HG03066 (cell line): ENCODE data around the gene ZNF792.
"Not testable (repeated sequence)": the region's sequence is repeated elsewhere in the genome, so short reads cannot be mapped to it uniquely, and the experiment has no call there.

Source experiments
- ATAC-seq: cut with Tn5 transposase; IDR thresholded peaks from one replicate; pipeline ENCODE4 v1.9.1; 2021; ENCODE audit warnings: low read depth; ENCODE audit not compliant: unreplicated experiment

The ZNF792 gene

GRCh38 chr19:34999498-35000337 is 35.7 kb upstream of the ZNF792 start, which contains the start of gene GRAMD1A:
TSS of gene GRAMD1A (plus strand) at chr19:35000323. CDS start at chr19:35000479, 156 bp downstream.
- peak; percentile 48 for ATAC-seq

DNA sequence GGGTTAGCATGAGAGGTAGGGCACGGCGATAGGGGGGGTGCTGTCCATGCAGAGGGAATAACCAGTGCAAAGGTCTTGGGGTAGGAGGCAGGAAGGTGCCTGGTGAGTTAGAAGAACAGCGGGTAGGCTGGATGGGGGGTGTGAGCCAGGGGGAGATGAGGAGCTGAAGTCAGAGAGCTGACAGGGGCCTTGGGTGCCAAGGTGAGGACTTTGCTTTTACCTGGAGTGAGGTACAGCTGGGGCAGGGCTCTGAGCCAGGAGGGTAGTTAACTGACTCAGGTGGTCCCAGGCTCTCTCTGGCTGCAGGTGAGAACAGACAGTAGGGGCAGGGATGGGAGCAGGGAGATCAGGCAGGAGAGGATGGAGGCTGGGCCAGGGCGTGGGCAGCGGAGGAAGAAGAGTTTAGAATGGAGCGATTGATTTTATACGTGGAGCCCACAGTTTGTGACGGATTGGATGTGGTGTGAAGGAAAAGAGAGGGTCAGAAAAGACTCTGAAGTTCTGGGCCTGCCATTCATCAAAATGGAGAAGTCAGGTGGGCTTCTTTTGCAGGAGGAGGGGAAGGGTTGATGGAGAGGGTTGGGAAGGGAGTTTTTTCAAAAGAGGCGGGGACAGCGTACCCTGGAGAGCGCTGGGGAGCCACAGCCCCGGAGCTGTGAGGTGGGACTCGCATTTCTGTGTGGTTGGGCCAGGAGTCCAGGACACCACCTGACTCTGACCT is 34.9 kb upstream of the ZNF792 start:
- no peak for ATAC-seq

GRCh38 chr19:34998224-34998623 is 34.2 kb upstream of the ZNF792 start:
- not testable (repeated sequence) for ATAC-seq

GRCh38 chr19:34997071-34997617 is 33.1 kb upstream of the ZNF792 start:
- ATAC-seq: no peak

GRCh38 chr19:34995551-34995950 is 31.5 kb upstream of the ZNF792 start:
- no peak for ATAC-seq

DNA sequence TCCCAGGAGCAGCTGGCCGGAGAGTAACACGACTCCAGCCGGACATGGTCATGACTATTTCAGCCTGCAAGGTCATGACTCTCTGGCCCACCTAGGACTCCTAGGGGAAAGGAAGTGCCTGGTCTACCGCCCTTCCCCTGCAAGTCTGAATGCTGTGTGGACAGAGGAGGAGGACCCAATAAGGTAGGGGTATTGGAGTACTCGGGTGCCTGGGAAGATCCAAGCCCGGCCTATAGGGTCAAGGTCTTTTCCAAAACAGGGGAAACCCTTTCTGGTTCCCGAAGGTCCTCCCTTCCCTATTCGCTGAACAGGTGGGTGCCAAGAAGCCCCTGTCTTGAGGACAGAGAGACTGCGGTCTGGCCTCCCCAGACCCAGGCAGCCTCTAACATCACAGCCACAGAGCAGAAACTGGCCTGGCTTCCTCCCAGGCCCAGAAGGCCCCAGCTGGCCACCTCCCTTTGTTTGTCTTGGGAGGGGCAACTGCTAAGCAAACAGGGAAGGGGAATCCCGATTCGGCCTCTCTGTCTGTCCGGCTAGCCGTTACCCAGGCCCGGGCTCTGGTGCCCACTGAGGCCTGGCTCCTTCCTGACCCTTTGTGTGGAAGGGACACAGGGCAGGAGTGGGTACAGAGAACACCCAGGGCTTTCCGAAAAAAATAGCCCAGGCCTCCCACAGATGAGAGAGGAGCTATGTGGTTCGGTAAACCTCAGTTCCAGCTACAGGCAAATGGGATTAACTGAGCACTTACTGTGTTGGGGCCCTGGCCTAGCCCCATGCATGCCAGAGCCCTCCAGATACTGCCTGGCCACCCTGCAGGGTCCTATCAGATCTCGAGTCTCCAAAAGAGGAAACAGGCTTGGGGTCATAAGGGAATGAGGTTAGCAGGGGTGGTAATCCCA is 30.9 kb upstream of the ZNF792 start:
- ATAC-seq: no peak

DNA sequence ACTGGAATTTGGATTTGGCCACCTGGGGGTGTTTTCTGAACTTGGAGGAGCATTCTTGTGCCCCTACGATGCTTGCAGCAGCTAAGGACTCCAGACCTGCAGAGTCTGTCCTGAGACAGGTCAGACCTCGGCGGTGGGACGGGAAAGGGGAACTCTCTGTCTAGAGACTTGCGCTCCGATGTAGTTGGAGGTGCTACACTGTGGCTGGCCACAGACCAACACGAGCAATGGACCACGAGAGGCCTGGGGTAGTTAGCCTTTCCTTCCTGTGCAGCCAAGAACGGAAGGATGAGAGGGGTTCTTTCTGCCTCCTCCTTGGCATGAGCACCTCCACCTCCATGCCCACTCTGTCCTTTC is 30.2 kb upstream of the ZNF792 start:
- ATAC-seq: no peak

- not testable (repeated sequence) for ATAC-seq
Measured at GRCh38 chr19:34992582-34992981, 28.6 kb upstream of the ZNF792 start.

DNA sequence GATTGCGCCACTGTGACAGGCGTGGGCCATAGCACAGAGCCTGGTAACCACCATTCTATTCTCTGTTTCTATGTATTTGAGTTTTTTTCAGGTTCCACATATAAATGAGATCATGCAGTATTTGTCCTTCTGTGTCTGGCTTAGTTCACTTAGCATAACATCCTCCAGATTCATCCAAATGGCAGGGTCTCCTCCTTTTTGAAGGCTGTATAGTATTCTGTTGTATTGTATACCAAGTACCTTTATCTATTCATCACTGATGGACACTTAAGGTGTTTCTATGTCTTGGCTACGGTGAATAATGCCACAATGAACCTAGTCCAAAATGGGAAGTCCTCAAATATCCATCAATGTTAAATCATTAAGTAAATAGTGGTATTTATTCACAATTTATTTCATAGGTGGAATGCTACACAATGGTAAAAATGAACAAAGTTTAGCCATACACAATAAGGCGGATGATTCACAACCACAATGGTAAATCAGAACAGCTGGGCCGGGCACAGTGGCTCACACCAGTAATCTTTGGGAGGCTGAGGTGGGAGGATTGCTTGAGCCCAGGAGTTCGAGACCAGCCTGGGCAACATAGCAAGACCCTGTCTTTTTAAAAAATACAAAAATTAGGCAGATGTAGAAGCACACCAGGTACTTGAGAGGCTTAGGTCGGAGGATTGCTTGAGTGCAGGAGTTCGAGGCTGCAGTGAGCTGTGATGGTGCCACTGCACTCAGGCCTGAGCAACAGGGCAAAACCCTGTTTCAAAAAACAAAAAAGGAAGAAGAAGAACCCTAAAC is 27.7 kb upstream of the ZNF792 start:
- no peak for ATAC-seq

DNA sequence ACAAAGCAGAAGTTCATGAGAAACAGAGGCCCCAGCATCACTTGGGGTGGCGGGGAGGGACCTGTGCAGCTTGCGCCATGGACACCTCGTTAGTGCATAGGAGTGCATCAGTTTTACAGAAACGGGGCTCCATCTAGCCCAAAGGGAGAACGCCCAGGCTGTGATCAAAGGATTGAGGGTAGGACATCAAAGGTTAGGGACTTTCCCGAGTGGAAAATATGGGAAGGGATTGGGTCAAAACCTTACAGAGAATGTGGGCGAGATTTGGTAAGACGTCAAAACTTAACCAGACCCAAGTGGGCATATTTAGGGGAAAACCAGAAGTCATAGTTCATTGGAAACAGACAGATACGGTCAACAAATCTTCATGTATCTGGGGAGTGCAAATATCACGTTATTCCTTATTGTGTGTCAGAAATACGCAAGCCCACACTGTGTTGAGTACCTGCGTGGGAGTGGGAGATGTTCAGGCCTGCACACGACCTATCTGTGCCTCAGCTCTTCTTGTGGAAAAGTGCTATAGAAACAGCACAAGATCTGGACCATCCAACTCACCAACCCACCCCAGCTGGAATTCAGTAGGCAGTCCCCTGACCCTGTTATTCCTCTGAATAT is 26.7 kb upstream of the ZNF792 start:
- ATAC-seq: no peak

DNA sequence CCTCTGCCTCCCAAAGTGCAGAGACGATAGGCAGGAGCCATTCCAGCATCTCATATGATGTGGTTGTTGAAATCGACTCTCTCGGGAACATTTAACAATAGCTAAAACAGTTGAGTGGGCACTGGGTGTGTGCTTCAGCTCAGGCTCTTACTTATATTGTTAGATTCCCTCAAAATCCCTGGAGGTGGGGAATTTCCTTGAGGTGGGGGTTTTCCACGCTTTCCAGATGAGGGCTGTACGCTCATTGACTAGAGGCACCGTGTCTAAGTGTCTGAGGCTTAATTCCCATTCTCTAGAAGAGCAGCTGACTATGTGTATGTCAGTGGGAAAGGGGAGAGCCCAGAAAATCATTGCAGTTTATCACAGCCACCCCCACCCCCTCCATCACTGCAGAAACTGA is 25.3 kb upstream of the ZNF792 start:
- ATAC-seq: no peak

- no peak for ATAC-seq
Measured at GRCh38 chr19:34988119-34988518, 24.1 kb upstream of the ZNF792 start.

DNA sequence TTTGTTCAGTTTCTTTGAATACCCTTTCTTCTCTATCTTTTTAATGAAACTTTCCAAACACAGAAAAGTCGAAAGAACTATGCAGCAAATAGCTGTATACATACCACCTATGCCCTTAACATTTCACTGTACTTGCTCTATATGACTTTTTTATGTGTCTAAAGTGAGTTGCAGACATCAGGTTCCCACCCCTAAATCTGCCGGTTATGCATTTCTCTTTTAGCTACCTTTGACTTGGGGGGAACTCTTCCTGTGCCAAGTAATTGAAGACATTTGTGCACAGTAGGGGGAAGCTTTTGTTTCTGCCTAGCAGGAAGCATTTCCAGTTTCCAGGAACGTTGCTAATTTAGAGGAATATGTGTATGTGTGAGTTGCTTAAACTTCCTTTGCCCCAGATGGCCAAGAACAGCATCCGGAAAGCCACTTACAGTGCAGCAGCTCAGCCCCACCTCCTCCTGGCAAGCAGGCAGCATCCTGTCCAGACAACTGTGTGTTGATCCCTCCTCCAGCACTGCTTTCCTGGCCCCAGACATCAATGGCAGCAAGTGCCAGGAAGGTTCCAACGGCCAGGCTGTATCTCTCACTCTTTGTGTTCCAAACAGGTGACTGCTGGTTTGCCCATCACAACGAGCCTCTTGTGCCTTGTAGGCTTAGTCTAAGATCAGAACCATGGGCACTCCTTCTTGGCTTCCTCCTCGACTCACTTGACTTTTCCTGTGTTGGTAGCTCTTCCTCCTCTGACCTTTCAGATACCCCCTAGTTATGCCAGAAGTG is 21.4 kb upstream of the ZNF792 start:
- ATAC-seq: no peak

DNA sequence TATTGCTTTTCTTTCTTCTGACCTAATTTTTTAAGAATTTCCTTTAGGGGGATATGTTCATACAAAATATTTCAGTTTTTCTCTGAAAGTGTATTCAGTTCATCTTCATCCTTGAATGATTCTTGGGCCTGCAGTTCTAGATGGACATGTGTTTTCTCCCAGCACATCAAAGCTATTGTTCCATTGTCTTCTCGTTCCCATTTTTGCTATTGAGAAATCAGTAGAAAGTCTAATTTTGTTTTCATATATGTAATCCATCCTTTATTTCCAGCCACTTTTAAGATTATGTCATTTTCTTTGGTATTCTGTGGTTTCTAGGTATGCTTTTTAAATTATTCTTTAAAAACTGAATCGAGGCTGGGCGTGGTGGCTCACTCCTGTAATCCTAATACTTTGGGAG is 20.3 kb upstream of the ZNF792 start:
- ATAC-seq: no peak

GRCh38 chr19:34983786-34984185 is 19.8 kb upstream of the ZNF792 start:
- ATAC-seq: no peak

DNA sequence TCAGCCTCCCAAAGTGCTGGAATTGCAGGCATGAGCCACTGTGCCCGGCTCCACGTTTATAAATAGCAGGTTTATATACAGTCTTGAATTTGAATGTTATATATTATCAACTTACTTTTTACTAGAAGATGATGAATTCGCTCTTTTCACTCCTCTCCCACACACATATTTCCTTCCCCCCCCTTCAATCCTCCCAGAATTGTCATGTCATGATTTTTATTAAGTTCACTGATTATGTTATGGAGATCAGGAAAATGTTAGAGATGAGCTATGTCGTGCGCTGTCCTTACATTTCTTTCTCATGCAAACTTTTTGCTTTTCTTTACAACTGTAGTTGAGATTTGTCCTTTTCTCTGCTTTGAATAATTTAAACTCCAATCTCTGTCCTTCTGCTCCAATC is 18.2 kb upstream of the ZNF792 start:
- no peak for ATAC-seq

DNA sequence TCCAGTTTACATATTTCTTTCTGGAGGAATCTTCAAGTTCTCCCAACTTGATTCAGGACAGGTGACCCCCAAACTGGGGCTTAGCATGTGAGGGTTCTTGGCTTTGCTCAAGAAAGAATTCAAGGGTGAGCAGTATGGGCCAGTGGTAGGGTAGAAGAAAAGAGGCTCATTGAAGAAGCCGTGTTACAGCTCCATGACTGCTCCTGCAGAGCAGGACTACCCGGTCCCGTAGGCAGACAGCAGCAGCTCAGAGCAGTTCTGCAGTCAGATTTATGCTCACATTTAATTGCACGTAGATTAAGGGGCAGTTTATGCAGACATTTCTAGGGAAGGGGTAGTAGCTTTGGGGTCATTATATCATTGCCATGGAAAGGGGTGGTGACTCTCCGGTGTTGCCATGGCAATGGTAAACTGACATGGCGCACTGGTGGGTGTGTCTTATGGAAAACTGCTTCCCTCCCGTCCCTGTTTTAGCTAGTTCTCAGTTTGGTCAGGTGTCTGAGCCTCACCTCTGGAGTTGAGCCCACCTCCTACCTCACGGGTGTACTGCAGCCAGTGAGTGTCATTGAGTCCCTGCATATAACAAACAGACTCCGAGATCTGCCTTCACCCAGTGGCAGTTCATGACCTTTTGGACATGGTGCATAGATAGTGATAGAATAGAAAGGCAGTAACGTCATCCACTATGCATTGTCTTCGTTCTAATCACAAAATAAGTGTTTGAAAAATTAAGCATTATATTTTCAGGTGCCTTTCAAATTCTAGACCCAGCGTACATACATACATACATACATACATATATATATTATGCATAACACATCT is 16.0 kb upstream of the ZNF792 start:
- ATAC-seq: no peak

- ATAC-seq: no peak
Measured at GRCh38 chr19:34976611-34977010, 12.6 kb upstream of the ZNF792 start.
